GM18520 (cell line): Measurements from ENCODE around the gene TMEM109.

Experiments used
- ATAC-seq: cut with Tn5 transposase; IDR thresholded peaks from one replicate; pipeline ENCODE4 v1.9.1; 2021; ENCODE audit not compliant: unreplicated experiment

Gene TMEM109

GRCh38 chr11:60924906-60925853 lies 11.2 kb downstream of the TMEM109 start:
- ATAC-seq: no peak

GRCh38 chr11:60925868-60926267 lies 11.9 kb downstream of the TMEM109 start:
- no peak for ATAC-seq

GRCh38 chr11:60926500-60926899 lies 12.5 kb downstream of the TMEM109 start:
- ATAC-seq: no peak

- ATAC-seq: no peak
Observed at GRCh38 chr11:60927061-60927592, 13.2 kb downstream of the TMEM109 start.

- ATAC-seq: no peak
Observed at GRCh38 chr11:60927600-60927999, 13.6 kb downstream of the TMEM109 start.

- no peak for ATAC-seq
Observed at GRCh38 chr11:60928563-60929001, 14.6 kb downstream of the TMEM109 start.

GRCh38 chr11:60929764-60930163 lies 15.8 kb downstream of the TMEM109 start:
- no peak for ATAC-seq

- ATAC-seq: no peak
Observed at GRCh38 chr11:60930394-60930793, 16.4 kb downstream of the TMEM109 start.

GRCh38 chr11:60931917-60932316 lies 18.0 kb downstream of the TMEM109 start:
- ATAC-seq: no peak

GRCh38 chr11:60932605-60933356 lies 18.8 kb downstream of the TMEM109 start:
- ATAC-seq: no peak

- ATAC-seq: no peak
Observed at GRCh38 chr11:60933416-60934123, 19.6 kb downstream of the TMEM109 start.

GRCh38 chr11:60934124-60934789 lies 20.3 kb downstream of the TMEM109 start:
- no peak for ATAC-seq

- ATAC-seq: no peak
Observed at GRCh38 chr11:60934790-60935605, 21.0 kb downstream of the TMEM109 start.

GRCh38 chr11:60935676-60936442 lies 21.9 kb downstream of the TMEM109 start:
- ATAC-seq: no peak

GRCh38 chr11:60936467-60937143 lies 22.6 kb downstream of the TMEM109 start:
- no peak for ATAC-seq

- no peak for ATAC-seq
Observed at GRCh38 chr11:60937144-60937527, 23.2 kb downstream of the TMEM109 start.

GRCh38 chr11:60937811-60938210 lies 23.9 kb downstream of the TMEM109 start:
- no peak for ATAC-seq

GRCh38 chr11:60938500-60938899 lies 24.5 kb downstream of the TMEM109 start:
- no peak for ATAC-seq
